Measurements from ENCODE around the gene CACNA1E. TPM values are rescaled to one million over a fixed set of nuclear protein-coding genes. Genes with fewer than 3 reads are reported as not detected.

The CACNA1E gene
- total and polyA plus RNA-seq, 2 experiments from 2014 or later, result 0.32 to 1.1 TPM

GRCh38 chr1:181748013-181748412 is 264.7 kb downstream of the CACNA1E start:
- peaks cover 1% of the 10 kb centered on the region for H3K27me3 Mint-ChIP-seq (ENCODE audit: insufficient read depth, low read depth, poor library complexity)
- no peak for ATAC-seq
- Histone ChIP-seq H4K20me1 (replicated peaks; ENCODE audit: insufficient read depth) (no peaks in the 10 kb centered on the region), H3K27me3 (ENCODE audit: insufficient read depth) (no peaks in the 10 kb centered on the region), H3K9me2 (ENCODE audit: insufficient read depth) (peaks cover 6% of the 10 kb centered on the region), H3F3A (replicated peaks; ENCODE audit: low read depth) (no peaks in the 10 kb centered on the region), H3K27ac (ENCODE audit: low read depth) (no peak overlapping the region), H2AFZ (no peak overlapping the region), H3K79me2 (replicated peaks; ENCODE audit: insufficient read depth) (no peaks in the 10 kb centered on the region), H3K36me3 (ENCODE audit: insufficient read depth) (no peaks in the 10 kb centered on the region), H3K4me2 (no peak overlapping the region), H3K4me3 (no peak overlapping the region), H3K4me1 (ENCODE audit: insufficient read depth) (no peaks in the 10 kb centered on the region)
- no peak for DNase-seq (ENCODE audit: low spot score)
- H3K4me1 Mint-ChIP-seq, result peaks cover 11% of the 10 kb centered on the region
- no peaks in the 10 kb centered on the region for H3K36me3 Mint-ChIP-seq (ENCODE audit: low read depth)
- H3K27ac Mint-ChIP-seq, result no peak overlapping the region
- TF ChIP-seq NANOG (IDR thresholded peaks at IDR 0.05; ENCODE audit: borderline replicate concordance), result no peak
- no peak overlapping the region for H3K4me3 Mint-ChIP-seq
- H3K9me3 Mint-ChIP-seq, result no peaks in the 10 kb centered on the region; the same call in 2 of the 3 replicates

- H3K4me1 ChIP-seq (ENCODE audit: insufficient read depth), result no peaks in the 10 kb centered on the region
- no peak overlapping the region for H3K4me3 Mint-ChIP-seq
- H3K36me3 ChIP-seq (ENCODE audit: insufficient read depth), result no peaks in the 10 kb centered on the region
- H3K27me3 Mint-ChIP-seq (ENCODE audit: insufficient read depth, low read depth, poor library complexity), result peaks cover 1% of the 10 kb centered on the region
- H3K4me1 Mint-ChIP-seq, result no peaks in the 10 kb centered on the region
- H3K27me3 ChIP-seq (ENCODE audit: insufficient read depth), result no peaks in the 10 kb centered on the region
- TF ChIP-seq ETS1 (IDR thresholded peaks at IDR 0.05) (no peak), STAT1 (IDR thresholded peaks at IDR 0.05; ENCODE audit: unreplicated experiment) (no peak), REST (IDR thresholded peaks at IDR 0.05; ENCODE audit: unreplicated experiment) (no peak), EZH2 (IDR thresholded peaks at IDR 0.05; ENCODE audit: low read depth, unreplicated experiment) (no peak), ZNF462 (CRISPR knock-in tag; IDR thresholded peaks at IDR 0.05) (no peak), CREB1 (CRISPR knock-in tag; IDR thresholded peaks at IDR 0.05; ENCODE audit: low read depth) (no peak), POLR2AphosphoS5 (IDR thresholded peaks at IDR 0.05; ENCODE audit: low read depth) (no peak), ZNF114 (CRISPR knock-in tag; IDR thresholded peaks at IDR 0.05) (no peak), ZNF331 (CRISPR knock-in tag; IDR thresholded peaks at IDR 0.05; ENCODE audit: low read depth) (no peak), EZH2phosphoT487 (IDR thresholded peaks at IDR 0.05; ENCODE audit: unreplicated experiment) (no peak), JUNB (IDR thresholded peaks at IDR 0.05; ENCODE audit: unreplicated experiment) (no peak)
- no peaks in the 10 kb centered on the region for H4K20me1 ChIP-seq (replicated peaks; ENCODE audit: insufficient read depth)
- ATAC-seq (no peak), DNase-seq (ENCODE audit: low spot score) (no peak)
- H3F3A ChIP-seq (replicated peaks; ENCODE audit: low read depth), result no peaks in the 10 kb centered on the region
- H3K4me3 ChIP-seq, result no peak overlapping the region
- H3K4me2 ChIP-seq, result no peak overlapping the region
- H3K36me3 Mint-ChIP-seq (ENCODE audit: low read depth), result no peaks in the 10 kb centered on the region
- H3K9me2 ChIP-seq (ENCODE audit: insufficient read depth), result peaks cover 7% of the 10 kb centered on the region
- no peaks in the 10 kb centered on the region for H3K79me2 ChIP-seq (replicated peaks; ENCODE audit: insufficient read depth)
- H2AFZ ChIP-seq, result no peak overlapping the region
- no peaks in the 10 kb centered on the region for H3K9me3 Mint-ChIP-seq
- no peak overlapping the region for H3K27ac ChIP-seq (ENCODE audit: low read depth)
- no peak overlapping the region for H3K27ac Mint-ChIP-seq
Observed at GRCh38 chr1:181754103-181754502, 270.8 kb downstream of the CACNA1E start.
